ENCODE results near the gene NUTM1. TPM values are rescaled to one million over a fixed set of nuclear protein-coding genes. Genes with fewer than 3 reads are reported as not detected.
A peak's percentile ranks its signal among the peaks of the same experiment; 100 is the strongest.

Gene NUTM1
- total RNA-seq, 3 donors from 2014 or later (not counting 1 experiment from before 2014, with no cell fraction given): not detected

GRCh38 chr15:34335176-34336032 is 7.7 kb upstream of the NUTM1 start:
- Histone ChIP-seq H3K4me3 (ENCODE audit: low read length) (peak overlapping the region; percentile 79), H3K4me1 (ENCODE audit: control insufficient read depth, insufficient read depth, low read length) (peaks cover 47% of the 10 kb centered on the region), H3K36me3 (ENCODE audit: control insufficient read depth, insufficient read depth, low read length) (peaks cover 12% of the 10 kb centered on the region), H3K27ac (ENCODE audit: low read length) (peak overlapping the region; percentile 76), H3K9me3 (ENCODE audit: control insufficient read depth, insufficient read depth, low read length) (no peaks in the 10 kb centered on the region), H3K27me3 (ENCODE audit: control insufficient read depth, insufficient read depth, low read length) (no peaks in the 10 kb centered on the region)
- Mint-ChIP-seq H3K4me1 (peaks cover 52 to 57% of the 10 kb centered on the region in 2 donors), H3K27ac (peak overlapping the region; percentile 92 to 95), H3K27me3 (ENCODE audit: low read depth in 2 of 2) (no peaks in the 10 kb centered on the region), H3K36me3 (no peaks in the 10 kb centered on the region), H3K9me3 (no peaks in the 10 kb centered on the region), H3K4me3 (peak overlapping the region; percentile 97)
- ATAC-seq: no peak
- intact Hi-C loops (cut with micrococcal nuclease): loop anchor here (2.0 to 5.0 kb wide), 2 partner anchors 31 to 233 kb away; partner anchors contain the start of genes EMC7, LPCAT4 and PGBD4
- WGBS (ENCODE audit: insufficient coverage): 34% methylated on average over 2 of the region's 3 CpGs
- peak in 1 of 2 donors; percentile 60 for DNase-seq
- TF ChIP-seq CTCF (IDR thresholded peaks at IDR 0.05): no peak

- Mint-ChIP-seq H3K4me1 (peaks cover 52 to 55% of the 10 kb centered on the region in 2 donors), H3K27me3 (ENCODE audit: low read depth in 2 of 2) (no peaks in the 10 kb centered on the region), H3K36me3 (no peaks in the 10 kb centered on the region), H3K9me3 (no peaks in the 10 kb centered on the region), H3K4me3 (peak overlapping the region; percentile 97), H3K27ac (peak overlapping the region; percentile 92 to 95)
- H3K36me3 ChIP-seq (ENCODE audit: control insufficient read depth, insufficient read depth, low read length): peaks cover 19% of the 10 kb centered on the region
- intact Hi-C loops (cut with micrococcal nuclease): loop anchor here (5.0 kb wide), 1 partner anchor 234 kb away; the partner anchor contains the start of genes EMC7 and PGBD4
- no peaks in the 10 kb centered on the region for H3K9me3 ChIP-seq (ENCODE audit: control insufficient read depth, insufficient read depth, low read length)
- peak overlapping the region; percentile 79 for H3K4me3 ChIP-seq (ENCODE audit: low read length)
- H3K27ac ChIP-seq (ENCODE audit: low read length): peak overlapping the region; percentile 76
- TF ChIP-seq CTCF (IDR thresholded peaks at IDR 0.05): no peak
- 54% methylated on average over 15 of the region's 16 CpGs for WGBS (ENCODE audit: insufficient coverage)
- ATAC-seq: no peak
- DNase-seq: peak in 1 of 2 donors; percentile 24
- H3K4me1 ChIP-seq (ENCODE audit: control insufficient read depth, insufficient read depth, low read length): peaks cover 39% of the 10 kb centered on the region
- H3K27me3 ChIP-seq (ENCODE audit: control insufficient read depth, insufficient read depth, low read length): no peaks in the 10 kb centered on the region
Measured at GRCh38 chr15:34336231-34336990, 6.7 kb upstream of the NUTM1 start.

- under 1% methylated on average over 23 of the region's 26 CpGs for WGBS (ENCODE audit: insufficient coverage)
- H3K4me1 ChIP-seq (ENCODE audit: control insufficient read depth, insufficient read depth, low read length): peaks cover 44% of the 10 kb centered on the region
- H3K9me3 Mint-ChIP-seq: no peaks in the 10 kb centered on the region
- peak overlapping the region; percentile 76 for H3K27ac ChIP-seq (ENCODE audit: low read length)
- TF ChIP-seq CTCF (IDR thresholded peaks at IDR 0.05): no peak
- peaks cover 52 to 55% of the 10 kb centered on the region in 2 donors for H3K4me1 Mint-ChIP-seq
- no peaks in the 10 kb centered on the region for H3K27me3 ChIP-seq (ENCODE audit: control insufficient read depth, insufficient read depth, low read length)
- peaks cover 23% of the 10 kb centered on the region for H3K36me3 ChIP-seq (ENCODE audit: control insufficient read depth, insufficient read depth, low read length)
- DNase-seq (peak in 1 of 2 donors; percentile 53), ATAC-seq (peak in 2 of 3 donors; percentile 0 to 1)
- no peaks in the 10 kb centered on the region for H3K9me3 ChIP-seq (ENCODE audit: control insufficient read depth, insufficient read depth, low read length)
- peak overlapping the region; percentile 97 for H3K4me3 Mint-ChIP-seq
- intact Hi-C loops (cut with micrococcal nuclease): loop anchor here (5.0 kb wide), 1 partner anchor 235 kb away; the partner anchor contains the start of genes EMC7 and PGBD4
- H3K4me3 ChIP-seq (ENCODE audit: low read length): peak overlapping the region; percentile 79
- H3K27me3 Mint-ChIP-seq (ENCODE audit: low read depth in 2 of 2): no peaks in the 10 kb centered on the region
- peak overlapping the region; percentile 92 to 95 for H3K27ac Mint-ChIP-seq
- no peaks in the 10 kb centered on the region for H3K36me3 Mint-ChIP-seq
Measured at GRCh38 chr15:34336991-34337556, 6.0 kb upstream of the NUTM1 start.
